Activated CD4-positive, alpha-beta T cell treated with anti-CD3 and anti-CD28 coated beads, Interleukin-2, amount 10 ng/mL, durations not matched to agents 7 days and 5 days (primary cell): ENCODE results near the gene RPLP2. TPM values are rescaled to one million over a fixed set of nuclear protein-coding genes. Genes with fewer than 3 reads are reported as not detected.
A peak's percentile ranks its signal among the peaks of the same experiment; 100 is the strongest.

Experiments
- CTCF ChIA-PET: fragments of 350-600 bp; sonication (Branson Sonifier 250); formaldehyde crosslinking; loops from one replicate; lab custom pipeline; 2021; ENCODE audit warnings: antibody characterized with exemption; lab: Charles Lee
- POLR2A ChIA-PET: fragments of 350-600 bp; sonication (Branson Sonifier 250); formaldehyde crosslinking; loops from one replicate; lab custom pipeline; 2021; ENCODE audit warnings: antibody characterized with exemption; lab: Charles Lee
- DNase-seq: peaks from one replicate; pipeline ENCODE4 v3.0.0-alpha.2; 2020
- H3K27ac Mint-ChIP-seq: one replicate; pipeline ENCODE4 v1.8.0; 2021; ENCODE audit warnings: mild to moderate bottlenecking, moderate library complexity, mixed read lengths
- H3K27me3 Mint-ChIP-seq: one replicate; pipeline ENCODE4 v1.8.0; 2021; ENCODE audit warnings: mixed read lengths
- H3K36me3 Mint-ChIP-seq: one replicate; pipeline ENCODE4 v1.8.0; 2021; ENCODE audit warnings: low read depth, mixed read lengths
- H3K4me1 Mint-ChIP-seq: one replicate; pipeline ENCODE4 v1.8.0; 2021; ENCODE audit warnings: mixed read lengths
- H3K4me3 Mint-ChIP-seq: one replicate; pipeline ENCODE4 v1.8.0; 2021; ENCODE audit warnings: mild to moderate bottlenecking, moderate library complexity, mixed read lengths
- H3K9me3 Mint-ChIP-seq: one replicate; pipeline ENCODE4 v1.8.0; 2021; ENCODE audit warnings: mixed read lengths
- total RNA-seq, 2 experiments: library from RNA; stranded (reverse); gene quantifications; one replicate each; pipeline ENCODE4 v1.2.3, GENCODE V29; 2021

Gene RPLP2
- total RNA-seq, 2 experiments from 2014 or later = 1,927 to 2,229 TPM

- ChIA-PET POLR2A (no interaction called here), CTCF (interaction anchor here (0.7 to 1.8 kb wide), 6 partner anchors 10 to 69 kb away, joined by 3 to 4 read pairs (median 3); partner anchors contain the start of genes CD151 and CRACR2B)
- Mint-ChIP-seq H3K27me3 (peaks cover 2% of the 10 kb centered on the region), H3K9me3 (no peaks in the 10 kb centered on the region), H3K4me3 (peak overlapping the region; percentile 70), H3K36me3 (peaks cover 5% of the 10 kb centered on the region), H3K27ac (peak overlapping the region; percentile 42), H3K4me1 (peaks cover 29% of the 10 kb centered on the region)
- DNase-seq = no peak
Observed at GRCh38 chr11:843086-843734, 33.4 kb downstream of the RPLP2 start.

GRCh38 chr11:843818-844692 lies 34.3 kb downstream of the RPLP2 start:
- ChIA-PET POLR2A (no interaction called here), CTCF (interaction anchor here (0.8 to 1.4 kb wide), 3 partner anchors 11 to 68 kb away, joined by 3 to 4 read pairs (median 3); partner anchors contain the start of genes CD151 and CRACR2B)
- peaks cover 34% of the 10 kb centered on the region for H3K4me1 Mint-ChIP-seq
- no peak for DNase-seq
- no peaks in the 10 kb centered on the region for H3K9me3 Mint-ChIP-seq
- H3K27me3 Mint-ChIP-seq = peaks cover 2% of the 10 kb centered on the region
- H3K4me3 Mint-ChIP-seq = peak overlapping the region; percentile 70
- peak overlapping the region; percentile 42 for H3K27ac Mint-ChIP-seq
- H3K36me3 Mint-ChIP-seq = peaks cover 3% of the 10 kb centered on the region

GRCh38 chr11:844693-845644 lies 35.2 kb downstream of the RPLP2 start:
- Mint-ChIP-seq H3K27ac (no peak overlapping the region), H3K27me3 (peaks cover 2% of the 10 kb centered on the region), H3K4me1 (peaks cover 33% of the 10 kb centered on the region), H3K4me3 (no peak overlapping the region), H3K36me3 (peaks cover 3% of the 10 kb centered on the region), H3K9me3 (no peaks in the 10 kb centered on the region)
- CTCF ChIA-PET = interaction anchor here (0.6 kb wide), 1 partner anchor 730 kb away, joined by 3 read pairs; no protein-coding TSS in a partner anchor
- POLR2A ChIA-PET = no interaction called here
- DNase-seq = no peak

DNA sequence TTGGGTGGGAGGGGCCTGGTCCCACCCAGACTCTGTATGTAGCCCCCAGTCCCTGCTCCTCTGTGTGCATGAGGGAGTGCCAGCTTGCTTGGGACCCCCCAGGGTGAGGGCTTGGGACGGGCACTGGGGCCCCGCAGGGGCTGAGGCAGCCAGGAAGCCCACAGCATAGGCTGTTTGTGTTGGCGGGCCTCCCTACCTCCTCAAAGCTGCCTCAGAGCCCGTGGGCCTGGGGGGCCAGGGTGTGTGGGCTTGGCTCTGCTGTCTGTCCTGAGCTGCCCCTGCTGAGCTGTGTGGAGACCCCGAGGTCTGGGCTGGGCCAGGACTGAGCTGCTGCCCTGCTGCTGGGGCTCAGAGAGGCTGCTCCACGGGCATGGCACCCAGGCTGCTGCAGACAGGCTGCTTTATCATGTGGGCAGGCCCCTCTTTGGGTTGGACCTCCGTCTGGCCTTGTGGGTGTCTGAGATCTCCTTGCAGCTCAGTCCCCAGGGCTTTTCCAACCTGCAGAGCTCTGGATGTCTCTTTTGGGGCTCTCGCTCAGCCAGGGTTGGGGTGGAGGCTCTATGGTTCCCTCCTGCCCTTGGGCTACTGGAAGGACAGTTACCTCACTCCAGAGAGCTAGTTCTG lies 36.2 kb downstream of the RPLP2 start:
- Mint-ChIP-seq H3K4me3 (no peak overlapping the region), H3K27me3 (peaks cover 2% of the 10 kb centered on the region), H3K36me3 (no peaks in the 10 kb centered on the region), H3K9me3 (no peaks in the 10 kb centered on the region), H3K4me1 (peaks cover 23% of the 10 kb centered on the region), H3K27ac (no peak overlapping the region)
- ChIA-PET CTCF (interaction anchor here (1.0 to 3.4 kb wide), 3 partner anchors 12 to 79 kb away, joined by 3 to 19 read pairs (median 3); partner anchors contain the start of gene CD151), POLR2A (no interaction called here)
- DNase-seq = no peak

GRCh38 chr11:846496-847098 lies 36.8 kb downstream of the RPLP2 start:
- Mint-ChIP-seq H3K27ac (no peak overlapping the region), H3K27me3 (peaks cover 2% of the 10 kb centered on the region), H3K4me3 (no peak overlapping the region), H3K9me3 (no peaks in the 10 kb centered on the region), H3K4me1 (peaks cover 18% of the 10 kb centered on the region), H3K36me3 (no peaks in the 10 kb centered on the region)
- no peak for DNase-seq
- POLR2A ChIA-PET = no interaction called here
- CTCF ChIA-PET = interaction anchor here (1.0 to 3.4 kb wide), 3 partner anchors 13 to 78 kb away, joined by 3 to 19 read pairs (median 3); partner anchors contain the start of gene CD151

DNA sequence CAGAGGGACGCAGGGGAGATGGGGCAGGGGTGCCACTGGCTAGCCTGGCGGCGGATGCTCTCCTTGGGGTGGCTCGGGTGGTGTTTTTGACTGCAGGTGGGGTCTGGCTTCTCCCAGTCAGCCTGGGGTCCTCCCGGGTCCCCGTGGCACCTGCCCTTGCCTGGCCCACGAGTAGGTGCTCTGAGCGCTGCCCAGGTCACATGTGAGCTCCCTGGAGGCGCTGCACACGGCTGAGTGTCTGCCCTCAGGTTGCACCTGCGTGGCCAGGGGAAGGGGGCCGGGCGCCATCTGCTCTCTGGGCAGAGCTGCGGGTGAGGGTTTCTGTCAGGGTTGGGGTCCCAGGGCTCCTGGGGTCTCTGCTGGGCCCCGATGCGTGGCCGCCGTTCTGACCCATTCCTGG lies 38.1 kb downstream of the RPLP2 start:
- CTCF ChIA-PET = interaction anchor here (1.0 to 3.4 kb wide), 6 partner anchors 9 to 205 kb away, joined by 3 to 19 read pairs (median 5); partner anchors contain the start of gene CD151
- Mint-ChIP-seq H3K4me3 (no peak overlapping the region), H3K36me3 (no peaks in the 10 kb centered on the region), H3K4me1 (peaks cover 18% of the 10 kb centered on the region), H3K27ac (no peak overlapping the region), H3K27me3 (peaks cover 2% of the 10 kb centered on the region), H3K9me3 (no peaks in the 10 kb centered on the region)
- DNase-seq = no peak
- POLR2A ChIA-PET = no interaction called here

GRCh38 chr11:848380-848931 lies 38.7 kb downstream of the RPLP2 start:
- Mint-ChIP-seq H3K4me1 (peaks cover 16% of the 10 kb centered on the region), H3K27me3 (peaks cover under 1% of the 10 kb centered on the region), H3K4me3 (peak overlapping the region; percentile 41), H3K9me3 (no peaks in the 10 kb centered on the region), H3K36me3 (no peaks in the 10 kb centered on the region), H3K27ac (no peak overlapping the region)
- CTCF ChIA-PET = interaction anchor here (0.7 to 3.4 kb wide), 10 partner anchors 10 to 205 kb away, joined by 3 to 19 read pairs (median 4); partner anchors contain the start of gene CD151
- POLR2A ChIA-PET = no interaction called here
- DNase-seq = peak; percentile 70

DNA sequence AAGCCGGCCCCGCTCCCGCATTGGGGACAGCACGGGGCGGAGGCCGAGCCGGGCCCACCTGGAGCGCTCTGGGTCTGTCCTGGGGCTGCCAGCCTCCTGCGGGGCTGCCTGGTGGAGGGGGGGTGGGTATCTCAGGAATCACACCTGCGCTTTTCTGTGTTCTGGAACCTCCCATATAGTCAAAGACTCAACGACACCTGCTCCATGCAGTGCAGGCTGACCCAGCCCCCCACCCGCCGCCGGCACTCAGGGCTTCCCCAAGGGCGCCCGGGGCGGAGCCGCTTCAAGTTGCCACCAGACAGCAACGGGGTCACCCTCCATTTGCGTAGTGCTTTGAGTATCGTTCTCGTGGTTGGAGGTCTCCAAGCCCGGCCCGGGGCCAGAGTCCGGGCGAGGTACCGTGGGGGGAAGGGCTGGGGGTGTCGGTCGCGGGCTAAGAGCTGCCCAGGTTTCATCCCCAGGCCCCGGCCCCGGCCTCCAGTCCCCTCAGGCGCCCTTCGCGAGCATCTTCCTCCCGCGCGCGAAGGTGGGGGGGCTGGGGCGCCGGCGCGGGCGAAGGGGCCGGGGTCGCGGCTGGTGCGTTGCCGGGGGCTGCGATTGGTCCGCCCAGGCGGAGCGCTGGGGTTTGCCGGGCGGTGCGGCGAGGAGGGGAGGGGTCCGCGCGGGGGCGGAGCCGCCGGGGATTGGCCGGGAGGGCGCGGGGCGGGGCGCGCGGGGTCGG lies 39.5 kb downstream of the RPLP2 start:
- H3K27ac Mint-ChIP-seq = no peak overlapping the region
- POLR2A ChIA-PET = no interaction called here
- no peaks in the 10 kb centered on the region for H3K27me3 Mint-ChIP-seq
- H3K36me3 Mint-ChIP-seq = no peaks in the 10 kb centered on the region
- peak; percentile 48 for DNase-seq
- CTCF ChIA-PET = interaction anchor here (0.7 to 3.4 kb wide), 7 partner anchors 9 to 202 kb away, joined by 3 to 19 read pairs (median 4); partner anchors contain the start of gene CD151
- H3K9me3 Mint-ChIP-seq = no peaks in the 10 kb centered on the region
- peaks cover 11% of the 10 kb centered on the region for H3K4me1 Mint-ChIP-seq
- H3K4me3 Mint-ChIP-seq = peak overlapping the region; percentile 74

DNA sequence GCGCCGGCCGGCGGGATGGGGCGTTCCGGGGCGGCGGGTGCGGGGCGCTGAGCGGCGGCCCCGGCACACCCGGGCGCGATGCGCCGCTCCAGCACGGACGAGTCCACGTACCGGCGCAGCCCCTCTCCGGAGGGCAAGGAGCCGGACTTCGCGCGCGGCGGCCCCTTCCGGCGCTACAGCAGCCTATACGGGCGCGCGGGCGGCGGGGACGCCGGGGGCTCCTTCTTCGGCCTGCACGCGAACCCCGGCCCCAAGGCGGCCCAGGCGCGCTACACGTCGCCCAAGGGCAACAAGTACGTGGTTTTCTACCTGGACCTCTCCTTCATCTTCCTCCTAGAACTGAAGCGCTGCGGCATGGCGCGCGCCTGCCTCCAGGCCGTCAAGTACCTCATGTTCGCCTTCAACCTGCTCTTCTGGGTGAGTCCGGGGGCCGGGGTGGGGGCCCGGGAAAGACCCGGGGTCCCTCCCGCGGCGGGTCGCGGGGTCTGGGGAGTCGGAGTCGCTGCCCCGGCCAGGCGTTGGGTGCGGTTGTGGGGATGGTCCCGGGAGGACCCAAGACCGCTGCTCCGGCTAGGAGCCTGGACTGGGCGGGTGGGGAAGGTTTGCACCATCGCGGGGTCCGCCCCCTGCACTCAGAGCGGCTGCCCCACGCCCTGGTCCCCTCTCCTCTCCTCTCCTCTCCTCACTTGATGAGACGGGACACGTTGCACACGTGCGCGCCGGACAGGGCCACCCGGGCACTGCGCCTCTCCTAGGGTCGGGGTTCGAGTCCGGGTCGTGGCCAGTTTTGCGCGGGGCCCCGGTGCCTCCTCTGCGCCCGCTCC lies 40.4 kb downstream of the RPLP2 start:
- DNase-seq = no peak
- Mint-ChIP-seq H3K27ac (no peak overlapping the region), H3K27me3 (no peaks in the 10 kb centered on the region), H3K4me3 (peak overlapping the region; percentile 53), H3K9me3 (no peaks in the 10 kb centered on the region), H3K4me1 (peaks cover 5% of the 10 kb centered on the region), H3K36me3 (no peaks in the 10 kb centered on the region)
- POLR2A ChIA-PET = no interaction called here
- CTCF ChIA-PET = interaction anchor here (0.8 kb wide), 1 partner anchor 200 kb away, joined by 3 read pairs; no protein-coding TSS in a partner anchor
